MV-4-11 (cell line): ENCODE measurements around the gene PLPP3.
"Not testable (repeated sequence)": the region's sequence is repeated elsewhere in the genome, so short reads cannot be mapped to it uniquely, and the experiment has no call there.

Experiments used
- DNase-seq: peaks from one replicate; lab custom pipeline; 2025; lab: John Stamatoyannopoulos, UW

PLPP3 gene

DNA sequence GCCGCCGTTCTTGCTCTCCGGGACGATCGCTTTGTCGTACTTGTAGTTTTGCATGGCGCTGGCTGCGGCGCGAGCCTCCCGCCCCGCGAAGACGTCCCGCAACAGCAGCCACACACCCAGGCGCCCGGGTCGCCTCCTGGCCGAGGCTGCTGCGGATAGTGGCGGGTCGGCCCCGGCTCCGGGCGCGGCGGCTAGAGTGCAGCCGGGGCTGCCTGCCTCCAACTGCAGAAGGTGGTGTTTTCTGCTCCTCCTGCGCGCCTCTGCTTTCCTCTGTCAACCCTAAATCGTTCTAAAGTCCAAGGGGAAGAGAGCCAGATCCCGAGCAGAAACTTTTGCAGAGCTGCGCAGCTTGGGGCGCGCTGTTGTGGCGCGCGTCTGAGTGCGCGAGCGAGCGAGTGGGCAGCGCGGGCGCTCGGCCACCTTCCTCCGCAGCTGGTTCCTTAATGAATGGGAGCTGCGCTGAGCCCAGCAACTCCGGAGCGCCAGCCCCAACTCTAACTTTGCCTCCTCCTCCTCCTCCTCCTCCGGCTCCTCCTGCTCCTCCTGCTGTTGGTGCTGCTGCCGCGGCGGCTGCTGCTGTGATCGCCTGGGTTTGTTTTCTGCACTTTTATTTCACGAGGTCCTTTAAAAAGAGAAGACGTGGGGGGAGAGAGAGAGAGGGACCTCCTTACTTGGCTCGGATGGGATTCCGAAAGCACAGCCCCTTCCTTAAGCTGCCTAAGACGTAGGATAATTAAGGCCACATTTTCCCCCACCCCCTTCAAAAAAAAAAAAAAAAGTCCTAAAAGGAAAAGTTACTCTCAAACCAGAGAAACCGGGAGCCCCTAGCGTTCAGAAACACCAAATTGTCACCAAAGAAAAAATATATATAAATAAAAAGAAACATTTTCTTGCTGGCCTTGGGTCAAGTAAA is at the start of gene PLPP3:
Gene PLPP3, minus strand, starts transcription at position 601 of the 913 bp plus-strand sequence. Its CDS starts 547 bp downstream, at position 54.
- peak; percentile 45 for DNase-seq

DNA sequence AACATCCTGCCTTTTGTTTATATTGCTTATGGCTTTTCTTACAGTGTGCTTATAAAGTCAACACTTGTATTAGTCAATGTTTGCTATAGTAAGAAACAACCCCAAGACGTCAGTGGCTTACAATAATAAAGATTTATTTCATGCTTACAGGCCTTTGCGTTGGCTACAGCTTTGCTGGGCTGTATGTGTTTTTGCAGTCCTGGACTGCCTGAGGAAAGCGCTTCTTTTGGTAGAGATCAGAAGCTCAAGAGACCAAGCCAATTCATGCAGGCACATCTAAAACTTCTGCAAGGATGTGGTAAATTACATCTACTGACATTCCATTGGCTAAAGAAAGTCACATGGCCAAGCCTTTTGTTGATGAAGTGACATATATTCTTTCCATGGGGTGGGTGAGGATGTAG is 48.3 kb upstream of the PLPP3 start:
- DNase-seq: no peak

DNA sequence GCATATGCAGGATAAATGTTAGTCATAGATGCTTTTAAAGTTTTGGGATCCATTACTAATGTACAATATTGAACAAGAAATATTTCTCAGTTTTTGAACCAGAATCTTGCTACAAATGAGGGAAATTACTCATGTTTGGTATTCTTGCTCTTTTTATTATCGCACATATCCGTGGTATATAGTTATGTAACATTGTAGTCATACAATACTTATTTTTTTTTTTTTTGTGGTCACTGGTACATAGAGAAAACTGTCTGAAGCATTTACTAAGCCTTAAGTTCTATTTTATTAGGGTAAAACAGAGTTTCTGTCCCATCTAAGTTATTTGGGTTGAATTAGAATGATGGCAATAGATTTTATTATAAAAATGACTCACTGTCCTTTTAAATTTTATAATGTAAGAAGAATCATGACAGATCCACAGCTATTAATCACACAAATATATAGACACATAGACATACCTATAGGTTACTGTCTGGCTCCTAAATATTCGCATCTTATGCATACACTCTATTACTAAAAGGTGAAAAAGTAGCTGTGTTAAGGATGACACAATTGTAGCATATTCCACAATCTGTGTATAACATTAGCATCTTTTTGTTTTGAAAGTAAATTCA is 47.8 kb upstream of the PLPP3 start:
- DNase-seq: no peak

DNA sequence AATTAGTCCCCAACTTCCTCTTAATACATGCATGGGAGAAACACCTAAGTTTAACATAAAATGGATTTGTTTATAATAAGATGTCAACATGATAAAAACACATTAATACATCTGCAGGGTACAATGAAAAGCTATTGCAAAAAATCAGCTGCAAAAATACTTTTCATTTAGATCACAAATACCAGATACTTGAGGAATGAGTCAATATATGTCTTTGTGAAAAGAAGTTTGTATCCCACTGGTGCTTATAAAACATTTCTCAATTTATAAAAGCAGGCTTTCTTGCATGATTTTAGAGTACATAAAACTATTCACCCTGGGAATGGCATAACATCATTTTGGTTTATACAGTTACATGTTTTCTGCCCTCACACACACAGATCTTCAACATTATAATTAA is 47.2 kb upstream of the PLPP3 start:
- no peak for DNase-seq

DNA sequence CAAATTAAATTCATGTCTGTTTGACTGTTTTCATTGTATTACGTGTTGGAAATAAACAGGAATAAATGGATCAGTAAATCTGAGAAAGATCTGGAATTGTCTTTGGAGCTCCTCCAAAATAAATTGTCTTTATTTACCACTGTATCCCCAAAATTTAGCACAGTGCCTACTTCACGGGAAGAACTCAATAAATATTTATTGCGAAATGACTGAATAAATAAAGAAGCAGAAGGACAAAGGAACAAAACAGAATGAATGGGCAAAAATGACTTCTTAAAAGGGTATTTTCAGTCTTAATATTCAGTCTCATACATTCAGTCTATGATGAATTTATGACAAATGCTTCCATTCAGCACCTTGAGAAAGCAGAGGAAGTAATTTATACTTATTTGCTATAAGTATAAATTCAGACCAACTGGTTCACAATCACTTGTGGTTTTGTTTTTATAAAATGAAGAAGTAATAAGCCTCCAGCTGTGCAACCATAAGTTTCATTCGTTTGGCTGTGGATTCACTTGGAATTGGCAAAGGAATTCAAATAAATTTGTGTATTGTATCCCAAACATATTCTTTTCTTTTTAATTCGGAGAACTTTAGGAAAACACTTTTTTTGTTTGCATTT is 46.6 kb upstream of the PLPP3 start:
- no peak for DNase-seq

DNA sequence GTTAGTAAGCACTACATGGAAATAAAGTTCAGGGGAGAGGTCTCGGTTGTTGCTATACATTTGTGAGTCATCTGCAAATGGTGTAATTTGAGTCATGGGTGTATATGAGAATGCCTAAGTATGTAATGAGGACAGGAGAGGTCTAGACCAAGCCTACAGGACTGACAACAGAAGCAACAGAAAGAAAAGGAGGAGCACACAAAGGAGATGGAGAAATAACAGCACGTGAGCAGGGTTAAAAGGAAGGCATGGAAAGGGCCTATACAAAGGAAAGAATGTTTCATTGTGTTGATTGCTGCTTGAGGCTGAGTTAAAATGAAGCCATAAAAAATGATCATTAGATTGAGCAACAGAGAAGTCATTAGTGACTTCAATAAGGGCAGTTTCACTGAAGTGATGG is 37.8 kb upstream of the PLPP3 start:
- no peak for DNase-seq

DNA sequence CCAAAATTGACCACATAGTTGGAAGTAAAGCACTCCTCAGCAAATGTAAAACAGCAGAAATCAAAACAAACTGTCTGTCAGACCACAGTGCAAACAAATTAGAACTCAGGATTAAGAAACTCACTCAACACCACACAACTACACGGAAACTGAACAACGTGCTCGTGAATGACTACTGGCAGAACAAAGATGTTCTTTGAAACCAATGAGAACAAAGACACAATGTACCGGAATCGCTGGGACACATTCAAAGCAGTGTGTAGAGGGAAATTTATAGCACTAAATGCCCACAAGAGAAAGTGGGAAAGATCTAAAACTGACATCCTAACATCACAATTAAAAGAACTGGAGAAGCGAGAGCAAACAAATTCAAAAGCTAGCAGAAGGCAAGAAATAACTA is 31.4 kb upstream of the PLPP3 start:
- DNase-seq: not testable (repeated sequence)

DNA sequence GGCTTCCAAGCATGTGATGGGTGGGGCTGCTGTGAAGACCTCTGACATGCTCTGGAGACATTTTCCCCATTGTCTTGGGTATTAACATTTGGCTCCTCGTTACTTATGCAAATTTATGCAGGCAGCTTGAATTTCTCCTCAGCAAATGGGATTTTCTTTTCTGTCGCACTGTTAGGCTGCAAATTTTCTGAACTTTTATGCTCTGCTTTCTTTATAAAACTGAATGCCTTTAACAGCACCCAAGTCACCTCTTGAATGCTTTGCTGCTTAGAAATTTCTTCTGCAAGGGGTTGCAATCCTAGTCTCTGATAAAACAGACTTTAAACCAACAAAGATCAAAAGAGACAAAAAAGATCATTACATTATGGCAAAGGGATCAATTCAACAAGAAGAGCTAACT is 30.7 kb upstream of the PLPP3 start:
- not testable (repeated sequence) for DNase-seq

DNA sequence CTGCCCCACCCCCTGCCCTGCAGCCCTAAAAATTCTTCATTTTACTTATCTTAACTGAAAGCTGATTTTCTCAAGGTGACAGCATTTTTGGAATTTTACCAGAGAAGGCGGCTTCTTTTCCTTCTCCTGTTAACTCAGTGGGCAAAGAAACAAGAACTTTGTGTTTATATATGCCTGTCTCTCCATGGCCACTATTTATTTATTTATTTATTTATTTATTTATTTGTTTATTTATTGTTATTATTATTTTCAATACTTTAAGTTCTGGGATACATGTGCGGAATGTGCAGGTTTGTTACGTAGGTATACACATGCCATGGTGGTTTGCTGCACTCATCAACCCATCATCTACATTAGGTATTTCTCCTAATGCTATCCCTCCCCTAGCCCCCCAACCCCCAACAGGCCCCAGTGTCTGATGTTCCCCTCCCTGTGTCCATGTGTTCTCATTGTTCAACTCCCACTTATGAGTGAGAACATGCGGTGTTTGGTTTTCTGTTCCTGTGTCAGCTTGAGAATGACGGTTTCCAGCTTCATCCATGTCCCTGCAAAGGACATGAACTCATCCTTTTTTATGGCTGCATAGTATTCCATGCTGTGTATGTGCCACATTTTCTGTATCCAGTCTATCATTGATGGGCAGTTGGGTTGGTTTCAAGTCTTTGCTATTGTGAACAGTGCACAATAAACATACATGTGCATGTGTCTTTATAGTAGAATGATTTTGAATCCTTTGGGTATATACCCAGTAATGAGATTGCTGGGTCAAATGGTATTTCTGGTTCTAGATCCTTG is 16.2 kb upstream of the PLPP3 start:
- DNase-seq: not testable (repeated sequence)

DNA sequence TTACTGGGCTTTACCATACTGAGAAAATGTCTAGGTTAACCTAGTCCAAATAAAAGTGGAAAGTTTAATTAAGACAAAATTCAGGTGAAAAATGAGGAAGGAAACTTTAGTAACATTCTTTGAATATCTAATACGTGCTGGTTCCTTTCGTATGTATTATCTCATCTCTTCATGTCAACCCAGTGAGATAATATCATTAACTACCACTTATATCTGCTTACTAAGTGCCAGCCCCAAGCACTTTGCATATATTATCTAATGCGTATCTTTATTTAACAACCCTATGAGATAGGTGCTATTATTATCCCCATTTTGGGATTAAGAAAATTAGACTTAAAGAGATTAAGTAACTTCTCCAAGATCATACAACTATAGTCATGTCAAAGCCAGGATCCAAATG is 12.5 kb upstream of the PLPP3 start:
- no peak for DNase-seq

DNA sequence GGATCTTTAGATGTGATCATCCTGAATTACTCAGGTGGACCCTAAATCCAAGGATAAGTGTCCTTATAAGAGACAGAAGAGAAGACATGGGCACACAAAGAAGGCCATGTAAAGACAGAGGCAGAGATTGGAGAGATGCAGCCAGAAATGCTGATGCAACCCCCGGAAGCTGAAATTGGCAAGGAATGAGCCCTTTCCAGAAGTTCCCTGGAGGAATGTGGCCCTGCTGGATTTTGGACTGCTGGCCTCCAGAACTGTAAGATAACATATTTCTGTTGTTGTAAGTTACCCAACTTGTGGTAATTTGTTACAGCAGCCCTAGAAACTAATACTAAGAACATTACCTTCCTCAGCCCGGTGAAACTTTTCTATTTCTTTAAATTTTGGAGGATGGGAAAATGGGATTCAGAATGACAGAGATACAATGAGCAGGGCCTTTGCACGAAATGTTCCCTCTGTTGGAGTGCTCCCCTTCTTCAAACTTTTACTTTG is 11.2 kb upstream of the PLPP3 start:
- DNase-seq: no peak

DNA sequence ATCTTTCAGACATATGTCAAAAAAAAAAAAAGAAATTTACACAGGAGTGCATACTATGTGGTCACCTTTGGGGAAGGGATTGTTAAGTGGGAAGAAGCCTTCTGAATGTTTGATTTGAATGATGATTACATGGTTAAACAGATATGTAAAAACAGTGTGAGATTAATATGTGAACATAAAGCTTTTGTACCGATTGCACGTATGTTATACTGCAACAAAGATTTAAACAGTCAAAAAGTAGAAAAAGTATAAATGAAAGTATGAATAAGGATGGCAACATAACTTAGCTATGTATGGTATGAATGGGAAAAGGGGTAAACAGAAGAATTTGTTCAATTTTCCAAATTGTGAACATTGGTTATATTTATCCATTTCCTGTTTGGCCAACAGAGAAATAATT is 10.0 kb upstream of the PLPP3 start:
- no peak for DNase-seq

DNA sequence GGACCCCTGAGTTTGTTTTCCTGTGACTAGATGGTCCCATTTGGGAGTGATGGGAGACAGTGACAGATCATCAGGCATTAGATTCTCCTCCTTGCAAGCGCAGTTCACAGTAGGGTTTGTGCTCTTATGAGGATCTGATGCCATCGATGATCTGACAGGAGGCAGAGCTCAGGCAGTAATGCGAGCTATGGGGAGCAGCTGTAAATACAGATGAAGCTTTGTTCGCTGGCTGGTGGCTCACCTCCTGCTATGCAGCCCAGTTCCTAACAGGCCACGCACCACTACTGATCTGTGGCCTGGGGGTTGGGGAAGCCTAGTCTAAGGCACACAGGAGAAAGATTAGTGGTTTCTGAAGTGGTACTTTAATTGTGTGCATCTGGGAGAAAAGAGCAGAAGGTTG is 7.1 kb upstream of the PLPP3 start:
- DNase-seq: no peak

DNA sequence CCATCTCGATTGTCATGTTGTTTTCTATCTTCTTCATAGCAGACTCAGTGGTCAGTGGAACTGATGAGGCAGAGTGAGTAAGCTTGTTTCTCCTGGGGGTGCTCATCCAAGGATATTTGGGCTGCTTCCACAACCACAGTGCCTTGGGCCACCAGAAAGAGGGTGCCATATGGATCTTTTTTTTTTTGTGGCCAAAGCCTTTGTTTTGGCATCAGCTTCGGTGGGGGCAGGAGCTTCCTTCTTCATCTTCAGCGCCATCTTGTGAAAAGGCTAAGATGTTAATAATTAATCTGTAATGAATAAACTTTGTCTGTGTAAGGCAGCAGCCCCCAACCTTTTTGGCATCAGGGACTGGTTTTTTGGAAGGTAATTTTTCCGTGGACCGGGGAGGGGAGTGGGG is 6.6 kb upstream of the PLPP3 start:
- no peak for DNase-seq

DNA sequence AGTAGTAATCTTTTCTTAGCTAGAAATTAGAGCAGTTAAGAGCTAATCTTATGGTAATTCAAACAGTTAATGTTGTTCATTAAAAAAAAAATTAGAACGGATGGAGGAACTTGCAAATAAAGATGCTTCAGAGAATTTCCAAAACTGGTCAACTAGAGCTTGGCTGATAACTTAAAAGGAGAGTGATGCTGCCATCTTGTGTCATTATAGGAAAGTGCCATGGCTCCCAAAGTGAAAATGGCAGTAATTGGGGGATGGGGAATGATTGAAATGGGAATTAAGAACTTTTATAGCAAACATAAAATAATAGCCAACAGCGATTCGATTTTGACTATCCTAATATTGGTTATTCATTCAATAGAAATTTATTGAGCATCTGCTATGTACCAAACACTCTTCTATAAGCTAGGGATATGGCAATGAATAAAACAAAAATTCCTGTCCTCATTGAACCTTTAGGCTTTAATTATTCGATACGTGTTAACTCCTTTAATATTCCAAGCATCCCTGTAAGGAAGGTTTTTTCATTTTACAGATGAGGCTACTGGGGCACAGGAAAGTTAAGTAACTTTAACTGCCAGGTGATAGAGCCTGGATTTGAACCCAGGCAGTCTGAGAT is 5.7 kb upstream of the PLPP3 start:
- peak; percentile 20 for DNase-seq

DNA sequence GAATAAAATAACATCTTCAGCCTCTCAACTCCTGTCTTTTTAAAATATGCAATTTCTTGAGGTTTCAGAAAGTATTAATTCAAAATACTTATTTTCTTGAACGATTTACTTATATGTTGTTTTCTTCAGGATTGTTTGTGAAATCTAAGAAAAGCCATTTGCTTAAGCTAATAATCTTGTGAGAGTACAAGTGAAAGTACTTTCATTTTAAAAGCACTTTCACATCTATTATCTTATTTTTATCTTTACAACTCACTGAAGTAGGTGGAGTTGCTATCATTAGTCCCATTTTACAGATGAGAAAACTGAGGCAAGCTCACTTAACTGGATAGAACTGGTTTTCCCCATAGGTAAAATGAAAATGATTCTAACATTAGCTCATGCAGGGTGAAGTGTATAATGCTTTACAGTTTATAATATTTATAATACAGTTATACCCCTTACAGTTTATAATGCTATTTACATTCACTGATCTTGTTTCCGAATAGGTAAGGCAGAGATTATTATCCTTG is 4.7 kb upstream of the PLPP3 start:
- DNase-seq: no peak

DNA sequence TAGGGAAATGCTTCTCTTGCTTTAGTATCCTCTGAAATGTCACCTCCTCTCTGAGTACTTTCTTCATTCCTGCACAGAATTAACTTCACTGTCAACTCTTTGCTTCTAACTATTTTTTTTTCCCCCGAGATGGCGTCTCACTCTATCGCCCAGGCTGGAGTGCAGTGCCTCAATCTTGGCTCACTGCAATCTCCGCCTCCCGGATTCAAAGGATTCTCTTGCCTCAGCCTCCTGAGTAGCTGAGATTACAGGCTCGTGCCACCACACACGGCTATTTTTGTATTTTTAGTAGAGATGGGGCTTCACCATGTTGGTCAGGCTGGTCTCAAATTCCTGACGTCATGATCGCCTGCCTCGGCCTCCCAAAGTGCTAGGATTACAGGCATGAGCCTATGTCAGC is 1.4 kb upstream of the PLPP3 start:
- no peak for DNase-seq

DNA sequence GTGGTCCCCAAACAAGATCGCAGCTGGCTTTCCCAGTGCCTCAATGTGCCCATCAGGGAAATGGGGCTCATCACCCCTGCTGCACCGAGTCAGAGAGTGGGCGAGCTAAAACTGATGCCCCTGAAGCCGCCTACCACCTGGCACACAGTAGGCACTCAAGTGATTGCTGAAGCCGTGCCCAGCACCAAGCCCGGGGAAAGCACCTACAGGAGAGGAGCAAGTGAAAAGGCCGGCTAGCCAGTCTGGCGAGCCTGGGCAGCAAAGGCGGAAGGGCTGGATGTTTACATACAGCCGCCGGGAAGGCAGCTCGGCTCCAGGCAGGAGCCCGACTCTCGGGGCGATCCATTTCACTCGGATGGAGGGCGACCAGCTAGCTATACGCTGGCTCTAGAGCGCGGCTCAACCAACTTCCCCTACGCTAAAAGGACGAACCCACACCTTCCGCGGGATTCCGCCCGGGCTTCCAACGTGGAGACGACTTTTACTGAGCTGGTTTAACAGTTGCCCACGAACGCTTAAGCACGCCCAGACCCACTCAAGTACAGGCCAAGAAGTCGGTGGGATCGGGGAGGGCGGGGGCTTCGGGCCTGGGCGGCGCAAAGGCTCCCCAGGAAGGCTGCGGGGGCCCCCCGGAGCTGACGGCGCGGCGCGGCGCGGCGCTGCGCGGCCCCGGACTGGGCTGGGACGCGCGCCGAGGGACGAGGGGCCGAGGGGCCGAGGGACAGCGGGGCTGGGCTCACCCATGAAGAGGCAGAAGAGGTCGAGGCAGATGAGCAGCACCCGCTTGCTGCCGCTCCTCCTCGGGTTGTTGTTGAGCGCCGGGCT is 1.0 kb downstream of the PLPP3 start:
- no peak for DNase-seq

DNA sequence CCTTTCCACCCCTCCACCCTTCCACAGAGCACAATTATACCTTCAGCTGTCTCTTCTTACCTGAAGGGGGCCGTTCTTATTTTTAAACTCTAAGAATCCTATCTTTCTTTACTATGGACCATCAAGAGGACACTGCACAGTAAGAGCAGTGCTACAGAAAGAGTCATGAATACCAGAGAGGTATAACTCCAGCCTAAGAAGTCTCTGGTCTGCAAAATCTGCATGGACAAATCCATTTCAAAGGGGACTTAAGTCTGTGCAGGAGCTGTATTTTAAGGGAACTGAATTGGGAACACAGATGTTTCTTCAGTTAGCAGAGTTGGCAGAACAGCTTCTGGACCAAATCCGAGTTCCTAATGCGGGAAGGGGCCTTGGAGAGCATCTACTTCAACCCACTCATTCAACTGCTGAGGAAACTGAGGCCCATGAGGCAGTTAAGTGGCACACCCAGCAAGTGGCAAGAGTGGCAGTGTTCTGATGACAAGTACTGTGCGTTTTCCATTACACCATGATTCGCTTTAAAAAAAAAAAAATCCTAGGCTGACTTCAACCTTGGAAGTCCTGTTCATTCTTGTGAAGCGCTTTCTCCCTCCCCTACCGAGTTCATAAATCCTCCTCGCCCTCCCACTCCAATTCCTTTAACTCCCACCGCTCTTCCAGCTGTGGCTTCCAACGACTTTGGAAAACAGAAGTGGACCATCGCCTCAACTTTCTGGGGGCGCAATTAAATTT is 1.8 kb downstream of the PLPP3 start:
- no peak for DNase-seq

DNA sequence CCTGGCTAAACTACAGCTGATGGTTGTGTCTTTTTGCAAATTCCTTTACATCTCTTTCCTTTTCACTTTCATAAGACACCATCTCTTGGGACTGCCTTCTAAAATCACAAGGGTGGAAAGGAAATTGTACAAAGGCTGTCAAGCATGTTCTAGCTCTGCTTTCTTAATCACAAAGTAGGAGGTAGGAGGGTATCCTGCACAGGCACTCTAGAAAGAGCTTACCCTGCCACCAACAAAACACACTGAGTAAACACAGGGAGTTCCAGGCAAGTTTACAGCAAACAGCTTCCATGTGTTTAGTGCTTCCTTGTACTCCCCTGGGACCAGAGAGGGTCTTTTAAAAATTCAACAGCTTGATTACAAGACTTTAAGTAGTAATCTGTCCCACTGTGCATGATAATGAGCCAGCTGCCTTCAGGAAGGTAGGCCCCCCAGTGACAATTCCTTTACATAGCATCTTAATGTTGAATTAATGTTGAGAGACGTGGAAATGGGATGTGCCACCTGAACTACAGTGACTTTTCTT is 2.4 kb downstream of the PLPP3 start:
- DNase-seq: peak; percentile 9
